Stimulated activated CD4-positive, alpha-beta T cell treated with anti-CD3 and anti-CD28 coated beads, Interleukin-4, amount 100 ng/mL, for 24 hours (primary cell): ENCODE results near the gene PBXIP1.
"Not testable (repeated sequence)": the region's sequence is repeated elsewhere in the genome, so short reads cannot be mapped to it uniquely, and the experiment has no call there.

ENCODE experiments used
- DNase-seq: peaks from one replicate; pipeline ENCODE4 v3.0.0-alpha.2; 2020

PBXIP1 gene

GRCh38 chr1:154934358-154934948 lies 21.4 kb downstream of the PBXIP1 start:
- no peak for DNase-seq

GRCh38 chr1:154931940-154932487 lies 23.9 kb downstream of the PBXIP1 start:
- DNase-seq = no peak

GRCh38 chr1:154926201-154926600 lies 29.7 kb downstream of the PBXIP1 start:
- DNase-seq = no peak

DNA sequence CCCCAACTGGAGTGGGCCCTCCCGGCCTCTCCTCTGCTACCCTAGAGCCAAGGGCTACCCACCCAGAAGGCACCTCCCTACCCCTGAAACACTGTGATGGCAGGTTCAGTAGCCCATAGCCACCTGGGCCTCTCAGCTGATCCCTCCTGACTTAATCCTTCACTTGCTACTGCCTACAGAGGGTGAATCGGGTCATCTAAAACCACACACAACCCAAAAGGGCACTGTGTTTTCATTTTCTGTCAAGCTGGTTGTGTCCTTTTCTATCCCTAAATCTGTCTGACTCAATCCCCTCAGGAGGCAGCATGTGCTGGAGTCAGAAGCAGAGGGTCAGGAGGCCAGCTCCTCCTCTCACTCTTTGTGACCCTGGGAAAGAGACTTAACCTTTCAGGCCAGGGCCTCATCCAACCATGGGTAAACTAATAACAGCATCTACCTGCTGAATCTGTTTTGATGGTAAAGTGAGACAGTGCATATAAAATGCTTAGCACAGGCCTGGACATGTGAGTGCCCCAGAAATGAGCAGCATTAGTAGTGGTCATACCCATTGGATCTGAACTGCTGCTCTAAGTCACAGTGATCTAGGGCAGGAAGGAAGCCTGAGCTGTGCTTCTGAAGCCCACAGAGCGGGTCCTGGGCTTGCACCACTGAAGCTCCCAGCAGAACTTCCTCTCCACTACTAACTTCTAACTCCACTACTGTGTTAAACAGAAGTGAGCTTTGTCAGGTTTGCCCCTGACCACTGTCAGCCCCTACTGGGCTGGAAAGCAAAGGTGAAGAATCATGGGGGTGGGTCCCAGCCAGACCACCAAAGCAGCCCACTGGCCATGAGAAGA lies 30.3 kb downstream of the PBXIP1 start:
- DNase-seq = no peak

GRCh38 chr1:154923695-154924094 lies 32.2 kb downstream of the PBXIP1 start:
- no peak for DNase-seq

GRCh38 chr1:154913273-154913672 lies 42.6 kb downstream of the PBXIP1 start:
- no peak for DNase-seq

DNA sequence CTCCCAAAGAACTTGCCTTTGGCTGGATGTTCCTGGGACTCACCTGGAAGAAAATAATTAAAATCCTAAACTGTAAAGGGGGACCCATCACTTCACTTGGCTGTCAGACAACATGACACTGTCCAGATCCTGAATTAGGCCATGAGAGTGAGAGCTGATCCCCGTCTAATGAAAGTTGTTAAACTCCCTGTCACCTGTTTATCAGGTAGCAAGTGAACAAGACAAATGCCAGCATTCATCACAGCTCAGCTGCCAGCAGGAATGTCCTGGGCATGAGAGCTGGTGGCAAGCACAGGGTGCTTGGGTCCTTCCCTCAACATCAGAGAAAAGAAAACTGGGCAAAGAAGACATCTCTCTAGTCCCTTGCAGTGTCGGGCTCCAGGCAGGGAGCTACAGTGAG lies 43.1 kb downstream of the PBXIP1 start:
- DNase-seq = no peak

DNA sequence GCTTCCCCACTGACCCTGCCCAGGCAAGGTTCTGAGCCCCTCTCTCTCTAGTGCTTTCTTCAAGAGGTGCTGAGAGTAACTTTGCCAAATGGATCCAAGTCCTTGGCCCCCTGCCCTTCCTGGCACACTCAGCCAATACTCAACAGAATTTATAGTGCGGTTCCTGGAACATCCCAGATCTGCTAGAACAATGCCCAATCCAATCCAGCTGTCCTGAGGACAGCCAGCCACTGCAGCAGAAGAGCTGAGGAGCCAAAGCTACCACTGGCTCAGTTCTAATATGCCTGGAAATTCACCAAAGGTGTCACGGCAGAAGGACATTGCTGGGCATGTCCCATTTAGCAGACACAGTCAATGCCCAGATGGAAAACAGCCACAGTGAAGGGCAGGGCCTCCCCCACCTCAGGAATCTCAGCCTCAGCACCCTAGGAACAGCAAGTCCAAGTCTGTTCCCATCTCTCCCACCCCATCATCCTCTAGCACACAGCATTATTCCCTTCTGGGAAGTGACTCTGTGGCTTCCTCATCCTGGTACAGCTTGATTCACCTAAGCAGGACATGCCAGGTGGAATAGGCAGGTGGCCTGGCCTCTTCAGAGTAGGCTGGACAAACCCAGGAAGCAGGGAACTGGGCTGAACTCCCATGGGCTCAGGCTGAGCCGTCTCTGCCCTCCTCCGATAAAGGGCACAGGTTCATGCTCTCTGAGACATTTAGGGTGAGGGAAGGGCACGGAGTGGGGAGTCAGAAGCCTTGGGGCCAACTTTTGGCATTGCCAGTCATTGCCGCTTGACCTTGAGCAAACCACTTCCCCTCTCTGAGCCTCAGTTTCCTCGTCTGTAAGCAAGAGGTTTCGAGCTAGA lies 44.0 kb downstream of the PBXIP1 start:
- DNase-seq = no peak

DNA sequence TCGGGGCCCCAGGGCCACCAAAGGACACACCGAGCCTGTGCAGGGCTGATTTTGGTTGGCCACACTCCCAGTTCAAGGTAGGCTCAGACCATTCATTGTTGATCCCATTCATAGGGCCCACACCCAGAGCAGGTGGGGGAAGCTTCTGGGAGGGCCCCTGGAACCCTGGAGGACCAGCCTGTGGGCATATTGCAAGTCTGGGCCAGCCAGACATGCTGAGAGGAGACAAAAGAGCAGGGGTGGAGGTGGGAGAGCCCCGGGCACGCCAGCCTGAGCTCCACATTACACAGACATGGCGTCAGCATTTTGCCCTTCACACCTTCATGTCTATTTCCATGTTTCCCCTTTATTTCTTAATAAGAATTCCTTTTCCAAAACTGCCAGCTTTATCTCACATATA lies 45.0 kb downstream of the PBXIP1 start:
- DNase-seq = no peak

- no peak for DNase-seq
These were observed 47.0 kb downstream of the PBXIP1 start for GRCh38 chr1:154908937-154909336.

- not testable (repeated sequence) for DNase-seq
These were observed 47.8 kb downstream of the PBXIP1 start for GRCh38 chr1:154908129-154908528.

DNA sequence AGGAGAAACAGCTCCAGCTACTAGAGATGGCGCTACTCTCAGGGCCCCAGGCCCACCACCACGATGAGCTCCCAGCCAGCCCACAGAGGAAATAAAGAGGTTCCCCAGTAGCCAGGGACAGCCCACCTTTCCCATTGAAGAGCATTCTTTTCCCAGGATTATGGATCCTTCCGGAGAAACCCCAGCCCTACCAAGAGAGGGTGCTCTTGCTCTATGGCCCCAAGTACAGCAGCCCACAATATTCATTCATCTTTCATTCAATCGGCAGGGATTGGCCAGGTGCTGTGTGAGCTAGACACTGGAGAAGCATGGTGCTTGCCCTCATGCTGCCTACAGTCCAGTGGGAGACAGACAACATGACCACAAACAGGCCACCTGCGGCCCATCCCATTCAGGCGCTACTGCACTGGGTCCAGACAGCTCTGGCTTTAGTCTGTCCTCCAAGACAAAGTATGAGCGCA lies 49.2 kb downstream of the PBXIP1 start:
- DNase-seq = no peak

DNA sequence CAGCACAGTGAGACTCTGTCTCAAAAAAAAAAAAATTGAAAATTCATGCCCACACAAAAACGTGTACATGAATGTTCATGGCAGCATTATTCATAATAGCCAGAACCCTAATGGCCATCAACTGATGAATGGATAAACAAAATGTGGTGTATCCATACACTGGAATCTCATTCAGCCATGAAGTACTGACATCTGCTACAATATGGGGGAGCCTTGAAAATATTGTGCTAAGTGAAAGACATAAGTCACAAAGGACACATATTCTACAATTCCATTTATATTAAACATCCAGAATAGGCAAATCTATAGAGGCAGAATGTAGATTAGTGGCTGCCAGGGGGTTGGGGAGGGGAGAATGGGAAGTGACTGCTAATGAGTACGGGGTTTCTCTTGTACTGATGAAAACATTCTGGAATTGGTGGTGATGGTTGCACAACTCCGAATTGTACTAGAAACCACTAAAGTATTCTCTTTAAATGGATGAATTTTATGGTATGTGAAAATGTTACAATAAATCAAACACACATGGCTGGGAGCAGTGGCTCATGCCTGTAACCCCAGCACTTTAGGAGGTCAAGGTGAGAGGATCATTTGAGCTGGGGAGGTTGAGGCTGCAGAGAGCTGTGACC lies 52.8 kb downstream of the PBXIP1 start:
- DNase-seq = no peak

GRCh38 chr1:154901591-154901990 lies 54.3 kb downstream of the PBXIP1 start:
- DNase-seq = no peak

DNA sequence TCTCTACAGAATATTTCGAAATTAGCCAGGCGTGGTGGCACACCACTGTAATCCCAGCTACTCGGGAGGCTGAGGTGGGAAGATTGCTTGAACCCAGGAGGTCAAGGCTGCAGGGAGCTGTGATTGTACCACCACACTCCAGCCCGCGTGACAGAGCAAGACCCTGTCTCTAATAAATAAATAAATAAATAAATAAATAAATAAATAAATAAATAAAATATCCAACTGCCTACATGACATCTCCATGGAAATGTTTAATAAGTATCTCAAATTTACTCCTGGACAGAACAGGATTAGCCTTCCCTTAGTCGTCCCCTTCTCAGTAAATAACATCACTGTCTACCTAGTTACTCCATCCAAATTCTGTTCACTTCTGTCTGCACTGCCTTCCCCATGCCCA lies 56.9 kb downstream of the PBXIP1 start:
- no peak for DNase-seq

GRCh38 chr1:154896771-154897286 lies 59.1 kb downstream of the PBXIP1 start:
- no peak for DNase-seq

GRCh38 chr1:154895798-154896197 lies 60.1 kb downstream of the PBXIP1 start:
- no peak for DNase-seq
